ENCODE results near the gene KLHL28. TPM values are rescaled to one million over a fixed set of nuclear protein-coding genes. Genes with fewer than 3 reads are reported as not detected.

KLHL28 gene
- total RNA-seq, 1 donor from 2014 or later, result 14.5 TPM

DNA sequence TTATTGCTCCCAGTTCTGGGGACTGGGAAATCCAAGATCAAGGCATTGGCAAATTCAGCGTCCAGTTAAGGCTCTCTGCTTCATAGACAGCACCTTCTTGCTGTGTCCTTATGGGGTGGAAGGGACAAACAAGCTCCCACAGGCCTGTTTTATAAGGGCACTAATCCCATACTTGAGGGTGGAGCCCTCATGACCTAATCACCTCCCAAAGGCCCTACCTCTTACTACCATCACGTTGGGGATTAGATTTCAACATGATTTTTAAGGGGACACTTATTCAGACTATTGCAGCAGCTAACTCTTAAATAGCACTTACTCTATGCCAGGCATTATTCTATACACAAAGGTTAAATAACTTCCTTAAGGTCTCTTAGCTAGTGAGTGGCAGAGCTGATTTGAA is 17.5 kb upstream of the KLHL28 start:
- H3K36me3 Mint-ChIP-seq, result peaks cover 4% of the 10 kb centered on the region

GRCh38 chr14:44971459-44971858 is 9.7 kb upstream of the KLHL28 start:
- peaks cover 52% of the 10 kb centered on the region for H3K36me3 Mint-ChIP-seq
- H3K4me1 Mint-ChIP-seq (ENCODE audit: unreplicated experiment), result peaks cover 18% of the 10 kb centered on the region
- H3K9me3 Mint-ChIP-seq, result peaks cover 18% of the 10 kb centered on the region
- DNase-seq (ENCODE audit: extremely low spot score, unreplicated experiment), result no peak
- H3K27ac Mint-ChIP-seq, result no peak overlapping the region
- no peaks in the 10 kb centered on the region for H3K27me3 Mint-ChIP-seq
- H3K4me3 Mint-ChIP-seq, result no peak overlapping the region
- no peak for TF ChIP-seq CTCF (conservative IDR thresholded peaks at IDR 0.05)

More for the DNA sequence above, 17.5 kb upstream of the KLHL28 start:
- Mint-ChIP-seq H3K27me3 (no peaks in the 10 kb centered on the region), H3K4me3 (no peak overlapping the region), H3K9me3 (no peaks in the 10 kb centered on the region), H3K27ac (no peak overlapping the region), H3K4me1 (ENCODE audit: unreplicated experiment) (peaks cover 6% of the 10 kb centered on the region)
- DNase-seq (ENCODE audit: extremely low spot score, unreplicated experiment), result no peak
- TF ChIP-seq CTCF (conservative IDR thresholded peaks at IDR 0.05), result no peak

GRCh38 chr14:44970907-44971306 is 9.2 kb upstream of the KLHL28 start:
- peaks cover 18% of the 10 kb centered on the region for H3K9me3 Mint-ChIP-seq
- H3K36me3 Mint-ChIP-seq, result peaks cover 52% of the 10 kb centered on the region
- H3K27ac Mint-ChIP-seq, result no peak overlapping the region

DNA sequence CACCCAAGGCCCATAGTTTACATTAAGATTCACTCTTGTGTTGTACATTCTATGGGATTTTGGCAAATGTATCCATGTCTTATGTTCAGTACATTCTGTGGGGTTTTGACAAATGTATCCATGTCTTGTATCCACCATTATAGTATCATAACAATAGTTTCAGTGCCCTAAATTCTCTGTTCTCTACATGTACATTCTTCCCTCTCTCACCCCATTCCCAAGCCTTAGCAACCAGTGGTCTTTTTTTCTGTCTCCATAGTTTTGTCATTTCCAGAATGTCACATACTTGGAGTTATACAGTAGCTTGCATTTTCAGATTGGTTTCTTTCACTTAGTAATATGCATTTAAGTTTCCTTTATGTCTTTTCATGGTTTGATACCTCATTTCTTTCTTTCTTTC is 7.0 kb upstream of the KLHL28 start:
- Mint-ChIP-seq H3K4me1 (ENCODE audit: unreplicated experiment) (peaks cover 30% of the 10 kb centered on the region), H3K27ac (no peak overlapping the region), H3K9me3 (peaks cover 18% of the 10 kb centered on the region), H3K27me3 (no peaks in the 10 kb centered on the region), H3K36me3 (peaks cover 49% of the 10 kb centered on the region), H3K4me3 (peak overlapping the region; percentile 80)
- no peak for DNase-seq (ENCODE audit: extremely low spot score, unreplicated experiment)
- no peak for TF ChIP-seq CTCF (conservative IDR thresholded peaks at IDR 0.05)

More at GRCh38 chr14:44970907-44971306, 9.2 kb upstream of the KLHL28 start:
- Mint-ChIP-seq H3K27me3 (no peaks in the 10 kb centered on the region), H3K4me1 (ENCODE audit: unreplicated experiment) (peaks cover 18% of the 10 kb centered on the region), H3K4me3 (no peak overlapping the region)
- no peak for TF ChIP-seq CTCF (conservative IDR thresholded peaks at IDR 0.05)
- no peak for DNase-seq (ENCODE audit: extremely low spot score, unreplicated experiment)

DNA sequence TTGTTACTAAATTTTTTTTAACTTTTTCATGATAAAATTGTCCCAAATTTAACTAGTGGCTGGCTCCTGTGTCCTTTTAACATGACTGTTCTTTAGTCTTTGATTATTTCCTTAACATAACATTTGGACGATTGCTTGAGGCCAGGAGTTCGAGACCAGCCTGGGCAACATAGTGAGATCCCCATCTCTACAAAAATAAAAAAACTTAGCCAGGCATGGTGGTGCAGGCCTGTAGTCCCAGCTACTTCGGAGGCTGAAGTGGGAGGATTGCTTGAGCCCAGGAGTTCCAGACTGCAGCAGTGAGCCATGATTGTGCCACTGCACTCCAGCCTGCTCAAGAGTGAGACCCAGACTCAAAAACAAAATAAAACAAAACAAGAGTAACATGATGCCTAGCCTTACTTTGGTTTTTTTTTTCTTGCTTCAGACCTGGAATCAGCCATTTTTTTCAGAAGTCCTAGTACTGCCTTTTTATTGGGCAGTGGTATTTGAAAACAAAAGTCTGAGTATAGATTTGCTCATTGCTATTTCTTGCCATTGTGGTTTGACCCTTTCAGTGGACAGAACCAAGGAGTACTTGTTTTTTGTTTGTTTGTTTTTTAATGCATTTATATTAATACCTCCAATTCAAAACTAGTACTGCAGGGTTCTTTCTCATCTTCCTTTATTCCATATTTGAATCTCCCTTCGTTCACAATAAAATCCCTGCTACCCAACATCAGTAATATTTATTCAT is 5.0 kb upstream of the KLHL28 start:
- Mint-ChIP-seq H3K9me3 (peaks cover 15% of the 10 kb centered on the region), H3K4me1 (ENCODE audit: unreplicated experiment) (peaks cover 34% of the 10 kb centered on the region), H3K4me3 (peak overlapping the region; percentile 78), H3K27ac (peak overlapping the region; percentile 19), H3K27me3 (no peaks in the 10 kb centered on the region), H3K36me3 (peaks cover 45% of the 10 kb centered on the region)
- no peak for TF ChIP-seq CTCF (conservative IDR thresholded peaks at IDR 0.05)
- no peak for DNase-seq (ENCODE audit: extremely low spot score, unreplicated experiment)
